IPS-18c (cell line): ENCODE data around the gene MEX3A.
A peak's percentile ranks its signal among the peaks of the same experiment; 100 is the strongest.

Experiments
- H3K4me3 ChIP-seq: 2 replicates; pipeline ENCODE4 v1.7.0; 2013; ENCODE audit warnings: low read depth, mild to moderate bottlenecking, low read length, moderate library complexity; ENCODE audit not compliant: insufficient read depth
- H3K9me3 ChIP-seq: one replicate; pipeline ENCODE4 v1.6.1; 2013; ENCODE audit warnings: mild to moderate bottlenecking, low read length, moderate library complexity; ENCODE audit not compliant: control insufficient read depth, insufficient read depth

Gene MEX3A

GRCh38 chr1:156106624-156107488 lies 24.6 kb upstream of the MEX3A start:
- Histone ChIP-seq H3K9me3 (no peaks in the 10 kb centered on the region), H3K4me3 (no peak overlapping the region)

- Histone ChIP-seq H3K9me3 (no peaks in the 10 kb centered on the region), H3K4me3 (peak overlapping the region; percentile 34)
These were observed 22.9 kb upstream of the MEX3A start for GRCh38 chr1:156104861-156105832.

DNA sequence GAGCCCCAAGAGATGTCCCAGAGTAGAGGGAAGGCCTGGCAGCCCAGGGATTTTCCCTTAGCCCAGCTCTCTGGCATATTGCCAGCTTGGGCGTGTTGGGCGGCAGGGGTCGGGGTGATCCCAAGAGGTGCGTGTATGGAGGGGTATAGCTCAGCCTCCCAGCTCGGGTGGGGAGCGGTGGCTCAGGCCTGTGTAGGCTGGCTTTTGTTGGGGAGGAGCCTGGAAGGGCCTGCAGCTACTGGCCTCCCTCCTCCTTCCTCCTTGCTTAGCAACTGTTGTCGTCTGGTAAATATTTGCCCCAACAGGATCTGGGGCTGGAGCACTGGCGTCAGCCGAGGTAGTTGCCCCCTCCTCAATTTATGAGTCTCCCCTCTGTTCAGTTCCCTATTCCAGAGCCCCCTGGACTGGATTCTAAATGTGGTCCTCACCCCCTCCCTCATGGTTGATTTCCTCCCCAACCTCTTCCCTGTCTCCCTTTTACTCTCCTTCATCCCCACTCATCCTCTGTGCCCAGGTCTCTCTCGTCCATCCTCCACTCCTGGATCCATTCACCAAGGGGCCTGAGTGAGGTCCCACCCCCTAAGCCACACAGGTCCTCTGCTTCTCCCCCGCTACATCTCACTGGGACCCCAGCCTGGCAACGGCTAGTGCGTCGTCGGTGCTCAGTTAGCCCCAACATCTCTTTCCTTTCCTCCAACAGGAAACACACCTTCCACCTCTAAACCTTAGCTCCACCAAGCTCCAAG lies 22.0 kb upstream of the MEX3A start:
- no peak overlapping the region for H3K4me3 ChIP-seq

DNA sequence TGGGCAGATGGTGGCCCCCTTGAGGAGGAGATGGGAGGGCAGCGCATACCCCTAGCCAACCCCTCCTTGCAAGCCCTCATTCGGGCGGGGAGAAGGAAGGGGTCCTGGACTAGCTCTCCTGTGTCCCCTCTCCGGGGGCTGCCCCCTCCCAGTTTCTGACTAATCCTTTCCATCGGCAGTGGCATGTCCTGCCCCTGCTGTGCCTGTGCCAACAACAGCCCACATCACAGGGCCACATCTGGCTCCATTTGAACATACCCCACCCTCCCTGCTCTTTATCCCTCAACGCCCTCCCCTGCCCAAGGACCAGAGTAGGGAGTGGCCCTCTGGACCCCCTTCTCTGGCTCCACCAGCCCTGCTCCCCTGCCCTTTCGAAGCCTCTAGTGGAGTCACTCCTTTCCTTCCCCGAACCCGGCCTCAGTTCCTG lies 21.3 kb upstream of the MEX3A start:
- Histone ChIP-seq H3K4me3 (no peak overlapping the region), H3K9me3 (no peaks in the 10 kb centered on the region)

More for the DNA sequence above, 22.0 kb upstream of the MEX3A start:
- H3K9me3 ChIP-seq, result no peaks in the 10 kb centered on the region

DNA sequence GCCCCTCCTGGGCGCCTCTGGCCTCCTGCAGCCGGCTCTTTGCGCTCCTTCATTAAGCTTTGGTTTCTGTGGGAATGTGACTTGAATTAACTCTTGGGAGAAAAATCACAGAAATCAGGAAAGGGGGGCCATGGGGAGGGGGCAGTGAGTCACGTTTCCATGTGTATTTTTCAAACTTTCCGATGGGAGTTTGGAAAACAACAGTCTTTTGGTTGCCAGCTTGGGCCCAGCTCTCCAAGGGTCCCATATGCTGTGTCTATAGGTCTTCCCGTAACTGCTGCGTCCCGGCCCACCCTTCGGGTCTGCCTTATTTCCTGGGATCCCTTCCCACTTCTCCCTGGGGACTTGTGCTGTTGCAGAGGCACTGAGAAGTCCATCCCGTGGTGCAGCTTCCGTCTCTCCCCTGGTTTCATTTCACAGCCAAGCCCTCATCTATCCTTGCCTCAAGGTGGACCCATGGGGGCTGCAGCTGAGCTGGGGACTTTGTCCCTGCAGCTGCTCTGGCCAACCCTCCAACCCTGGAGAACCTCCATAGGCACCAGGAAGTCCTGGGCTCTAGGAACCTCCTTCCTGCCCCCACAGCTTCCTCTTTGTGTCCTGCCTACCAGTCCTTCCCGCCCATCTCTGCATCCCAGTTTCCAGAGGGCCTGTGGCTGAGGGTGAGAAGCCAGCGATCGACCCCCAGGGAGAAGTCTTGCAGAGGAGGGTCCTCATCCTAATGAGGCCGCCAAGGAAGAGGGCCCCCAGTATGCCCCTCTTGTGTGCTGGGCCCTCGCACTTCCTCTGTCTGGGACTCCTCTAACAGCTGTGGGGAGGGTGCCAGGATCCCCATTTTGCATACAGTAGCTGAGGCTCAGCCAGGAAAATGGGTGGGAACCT lies 20.6 kb upstream of the MEX3A start:
- H3K4me3 ChIP-seq, result no peak overlapping the region
- no peaks in the 10 kb centered on the region for H3K9me3 ChIP-seq

DNA sequence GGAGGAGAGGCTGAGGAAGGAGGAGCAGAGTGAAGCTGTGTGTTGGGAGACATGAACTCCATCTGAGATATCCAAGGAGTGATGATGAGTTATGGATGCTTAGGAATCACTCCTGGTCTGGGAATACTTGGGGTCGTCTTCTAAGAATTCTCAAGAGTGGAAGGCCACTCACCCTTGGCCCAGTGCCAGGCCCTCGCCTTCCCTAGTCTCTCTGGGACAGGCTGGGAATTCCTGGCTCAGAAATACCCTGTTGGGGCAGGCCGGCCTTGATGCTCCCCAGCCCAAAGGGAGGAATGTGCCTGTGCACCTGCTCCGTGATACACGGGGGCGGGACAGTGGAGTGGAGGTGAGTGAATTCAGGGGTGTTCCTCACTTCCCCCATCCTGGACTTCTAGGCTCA lies 19.6 kb upstream of the MEX3A start:
- no peak overlapping the region for H3K4me3 ChIP-seq
- H3K9me3 ChIP-seq, result no peaks in the 10 kb centered on the region

DNA sequence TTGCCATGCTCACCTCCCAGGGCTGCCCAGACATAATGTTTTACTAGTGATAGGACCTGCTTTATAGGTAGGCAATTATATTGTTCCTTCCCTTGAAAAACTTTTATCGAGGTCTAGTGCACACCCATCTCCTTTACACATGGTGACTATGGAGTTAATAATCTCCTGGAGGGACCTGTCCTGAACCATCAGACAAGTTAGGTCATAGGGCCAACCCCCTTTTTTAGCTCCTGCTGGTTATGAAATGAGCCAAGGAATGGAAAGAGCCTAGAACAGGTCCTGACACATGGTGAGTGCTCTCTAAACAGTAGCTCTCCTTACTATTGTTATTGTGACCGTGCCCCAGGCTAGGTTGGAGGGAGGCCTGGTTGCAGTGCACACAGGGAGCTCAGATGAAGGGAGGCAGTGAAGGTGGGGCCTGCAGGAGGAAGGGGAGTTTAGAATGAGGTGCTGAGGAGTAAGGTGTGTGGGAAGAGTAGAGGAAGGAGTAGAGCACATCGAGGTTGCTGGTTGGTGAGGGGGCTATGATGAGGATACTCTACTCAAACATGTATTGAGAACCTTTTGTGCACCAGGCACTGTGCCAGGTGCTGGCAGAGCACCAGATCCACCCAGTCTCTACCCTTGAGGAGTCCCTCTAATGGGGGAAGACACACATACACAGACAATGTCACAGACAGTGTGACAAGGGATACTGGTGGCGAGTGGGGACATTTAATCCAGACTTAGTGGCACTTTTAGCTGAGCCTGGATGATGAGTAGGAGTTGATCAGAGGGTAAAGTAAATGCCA lies 18.1 kb upstream of the MEX3A start:
- no peaks in the 10 kb centered on the region for H3K9me3 ChIP-seq
- H3K4me3 ChIP-seq, result no peak overlapping the region

- peaks cover 2% of the 10 kb centered on the region for H3K9me3 ChIP-seq
- H3K4me3 ChIP-seq, result no peak overlapping the region
These were observed 17.0 kb upstream of the MEX3A start for GRCh38 chr1:156099282-156099681.

- H3K9me3 ChIP-seq, result peaks cover 2% of the 10 kb centered on the region
- no peak overlapping the region for H3K4me3 ChIP-seq
These were observed 16.5 kb upstream of the MEX3A start for GRCh38 chr1:156098784-156099183.

GRCh38 chr1:156097499-156098178 lies 15.4 kb upstream of the MEX3A start:
- H3K9me3 ChIP-seq, result peaks cover 2% of the 10 kb centered on the region
- no peak overlapping the region for H3K4me3 ChIP-seq

GRCh38 chr1:156096640-156097391 lies 14.6 kb upstream of the MEX3A start:
- Histone ChIP-seq H3K4me3 (no peak overlapping the region), H3K9me3 (peaks cover 2% of the 10 kb centered on the region)

- H3K9me3 ChIP-seq, result peaks cover 2% of the 10 kb centered on the region
- no peak overlapping the region for H3K4me3 ChIP-seq
These were observed 13.7 kb upstream of the MEX3A start for GRCh38 chr1:156095906-156096508.

DNA sequence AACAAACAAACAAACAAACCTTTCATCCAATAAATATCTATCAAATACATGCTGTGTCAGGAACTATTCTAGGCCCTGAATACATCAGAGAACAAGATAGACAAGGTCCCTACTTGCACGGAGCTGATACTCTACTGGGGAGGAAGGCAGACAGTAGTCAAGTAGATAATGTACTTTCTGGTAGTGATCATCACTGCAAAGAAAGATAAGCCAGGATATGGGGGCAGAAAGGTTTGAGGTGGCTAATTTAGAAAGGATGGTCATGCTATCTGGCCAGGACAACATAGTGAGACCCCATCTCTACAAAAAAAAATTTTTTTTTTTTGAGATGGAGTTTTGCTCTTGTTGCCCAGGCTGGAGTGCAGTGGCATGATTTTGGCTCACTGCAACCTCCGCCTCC lies 9.3 kb upstream of the MEX3A start:
- H3K9me3 ChIP-seq, result peaks cover 2% of the 10 kb centered on the region
- H3K4me3 ChIP-seq, result no peak overlapping the region

GRCh38 chr1:156090840-156091188 lies 8.5 kb upstream of the MEX3A start:
- peaks cover 2% of the 10 kb centered on the region for H3K9me3 ChIP-seq
- no peak overlapping the region for H3K4me3 ChIP-seq
